GM18505 (cell line): ENCODE results near the gene SHTN1.

Experiments
- ATAC-seq: cut with Tn5 transposase; IDR thresholded peaks from one replicate; pipeline ENCODE4 v1.9.1; 2021; ENCODE audit not compliant: unreplicated experiment
- POLR2A ChIP-seq: IDR thresholded peaks from 4 replicates; pipeline ENCODE4 v1.6.1; 2011; ENCODE audit warnings: borderline replicate concordance; ENCODE audit not compliant: insufficient read depth, insufficient read length; ENCODE audit errors: extremely low read depth

The SHTN1 gene

DNA sequence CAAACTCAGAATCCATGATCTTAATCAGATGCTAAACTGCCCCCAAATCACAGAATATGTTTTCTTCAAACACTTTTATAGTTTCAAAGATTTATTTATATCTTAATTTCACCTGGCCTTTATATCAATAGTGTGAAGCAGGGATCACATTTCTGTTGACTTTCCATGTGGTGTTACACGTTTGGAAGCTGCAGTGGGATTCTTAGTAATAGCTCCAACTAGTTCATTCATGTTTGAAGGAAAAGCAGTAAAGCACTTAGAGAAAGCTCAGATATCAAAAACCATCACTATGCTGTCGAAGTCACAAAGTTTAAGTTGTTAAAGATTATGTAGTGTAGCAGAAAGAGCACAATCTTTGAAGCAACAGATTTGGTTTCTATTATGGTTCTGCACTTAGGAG, 138.9 kb downstream of the SHTN1 start:
- no peak for ATAC-seq
- no peak for TF ChIP-seq POLR2A

DNA sequence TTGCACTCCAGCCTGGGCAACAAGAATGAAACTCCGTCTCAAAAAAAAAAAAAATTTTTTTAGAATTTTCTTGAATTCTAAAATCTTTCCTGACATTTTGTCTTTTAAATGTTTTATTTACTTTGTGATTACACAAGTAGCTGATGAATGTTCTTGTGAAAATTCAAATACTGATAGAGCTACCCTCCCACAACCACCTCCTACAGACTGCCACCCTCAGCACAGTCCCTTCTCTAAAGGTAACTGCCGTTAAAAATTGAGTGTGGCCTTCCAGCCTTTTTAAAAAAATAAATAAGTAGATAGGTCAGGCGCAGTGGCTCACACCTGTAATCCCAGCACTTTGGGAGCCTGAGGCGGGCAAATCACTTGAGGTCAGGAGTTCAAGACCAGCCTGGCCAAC, 140.6 kb downstream of the SHTN1 start:
- ATAC-seq, result no peak
- no peak for TF ChIP-seq POLR2A

DNA sequence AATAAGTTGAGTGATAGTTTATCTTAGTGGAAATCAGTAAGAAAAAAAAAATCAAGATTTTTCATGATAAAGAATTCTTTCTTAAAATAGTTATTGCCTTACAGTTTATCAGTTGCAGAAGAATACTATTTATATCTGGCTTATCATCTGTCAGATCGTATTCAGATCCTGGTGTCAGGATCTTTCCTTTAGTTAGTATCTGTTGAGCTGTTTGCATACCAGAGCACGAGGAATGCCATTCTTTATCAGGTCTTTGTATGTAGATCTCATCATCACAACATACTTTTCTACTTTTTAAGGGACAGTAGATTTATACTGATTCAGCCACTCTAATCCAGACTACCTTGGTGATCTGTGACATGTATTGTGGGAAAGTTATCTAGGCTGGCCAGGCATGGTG, 143.2 kb downstream of the SHTN1 start:
- TF ChIP-seq POLR2A, result no peak
- ATAC-seq, result no peak

DNA sequence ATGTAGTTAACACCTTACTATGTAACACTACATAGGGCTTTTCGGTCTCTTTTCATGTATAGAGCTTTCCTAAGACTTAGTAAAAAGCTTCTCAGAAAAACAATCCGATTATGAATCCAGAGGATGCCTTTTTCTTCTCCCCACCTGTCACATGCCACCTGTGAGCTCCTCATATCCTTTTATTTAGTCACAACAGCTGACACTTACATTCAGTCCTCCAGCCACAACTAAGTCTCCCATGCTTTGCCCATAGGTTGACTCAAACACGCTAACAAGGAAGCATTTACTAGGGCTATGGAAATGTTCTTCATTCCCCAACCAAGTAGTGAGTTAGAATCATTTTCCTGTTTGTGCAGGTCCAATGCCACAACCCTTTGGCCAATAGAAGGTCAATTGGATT, 147.8 kb downstream of the SHTN1 start:
- ATAC-seq, result no peak
- no peak for TF ChIP-seq POLR2A

DNA sequence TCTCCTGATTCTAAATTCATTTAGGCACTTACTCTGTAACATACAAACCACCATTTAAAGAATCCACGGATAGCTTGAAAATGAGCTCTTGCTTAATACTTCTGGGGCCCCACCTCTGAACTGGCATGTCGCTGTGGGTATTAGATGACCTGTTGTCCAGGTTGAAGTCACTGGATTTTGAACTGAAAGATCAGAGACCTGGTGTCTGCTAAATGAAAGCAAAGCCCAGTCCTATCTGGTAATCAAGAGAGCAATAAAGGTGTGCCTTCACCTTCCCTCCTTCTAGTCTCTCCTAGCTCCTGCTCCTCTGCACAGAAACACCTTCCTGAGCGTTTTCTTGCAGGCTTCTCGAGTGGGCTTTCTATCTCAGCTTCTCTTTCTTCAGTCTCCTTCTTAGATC, 151.3 kb downstream of the SHTN1 start:
- no peak for ATAC-seq
- TF ChIP-seq POLR2A, result no peak

DNA sequence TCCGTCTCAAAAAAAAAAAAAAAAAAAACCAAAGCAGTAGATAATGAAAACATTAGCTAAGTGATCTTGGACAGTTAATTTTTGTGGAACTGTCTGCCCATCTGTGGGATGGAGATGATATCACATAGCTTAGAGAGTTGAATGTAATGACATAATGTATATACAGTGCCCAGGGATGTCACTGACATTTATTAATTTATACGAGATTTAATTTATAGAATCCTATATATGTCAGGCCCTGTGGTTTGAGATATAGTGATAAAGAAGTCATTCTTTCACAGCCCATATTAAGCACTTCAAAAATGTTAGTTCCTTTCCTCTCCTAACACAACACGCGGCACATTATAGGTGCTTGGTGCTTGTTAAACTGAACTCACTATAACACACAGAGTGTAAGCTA, 151.7 kb downstream of the SHTN1 start:
- TF ChIP-seq POLR2A, result no peak
- ATAC-seq, result no peak

DNA sequence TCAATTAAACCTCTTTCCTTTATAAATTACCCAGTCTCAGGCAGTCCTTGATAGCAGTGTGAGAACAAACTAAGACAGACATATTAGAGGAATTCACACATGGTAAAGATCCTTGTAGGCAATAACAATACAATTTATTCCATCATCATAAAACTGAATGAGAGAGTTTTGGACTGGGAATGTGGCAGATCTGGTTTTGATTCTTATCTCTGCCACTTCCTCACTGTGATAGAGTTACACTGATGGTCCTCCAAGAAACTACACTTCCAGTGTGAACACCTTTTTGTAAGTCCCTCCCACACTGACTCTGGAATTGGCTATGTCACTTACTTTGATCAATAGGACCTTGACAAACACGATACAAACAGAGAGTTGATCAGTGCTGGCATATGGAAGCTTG, 152.7 kb downstream of the SHTN1 start:
- ATAC-seq, result no peak
- TF ChIP-seq POLR2A, result no peak

DNA sequence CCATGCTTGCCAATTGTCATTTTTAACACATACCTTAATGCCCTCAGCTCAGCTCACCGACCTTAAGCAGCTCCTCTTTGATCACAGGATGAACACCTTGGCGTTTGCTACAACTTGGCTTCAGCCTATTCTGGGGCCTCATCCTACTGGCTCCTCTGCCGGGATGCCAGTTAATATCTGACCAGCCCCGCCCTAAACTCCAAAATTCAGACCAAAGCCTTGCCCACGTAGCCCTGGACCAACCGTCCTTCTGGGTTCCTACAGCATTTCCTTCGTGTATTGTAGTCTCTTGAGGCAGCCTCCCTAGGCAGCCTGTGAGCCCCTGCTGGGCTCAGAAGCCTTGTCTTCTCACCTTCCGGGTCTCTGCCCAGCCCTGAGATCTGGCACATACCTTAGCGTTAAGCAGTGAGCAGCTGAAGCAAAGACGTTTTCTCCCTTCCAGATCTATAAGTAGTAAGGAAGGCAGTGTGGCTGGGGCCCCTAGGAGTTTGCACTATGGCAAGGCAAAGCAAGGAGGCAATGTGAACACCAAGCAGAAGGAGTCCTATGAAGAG, 154.9 kb downstream of the SHTN1 start:
- no peak for ATAC-seq
- TF ChIP-seq POLR2A, result no peak

DNA sequence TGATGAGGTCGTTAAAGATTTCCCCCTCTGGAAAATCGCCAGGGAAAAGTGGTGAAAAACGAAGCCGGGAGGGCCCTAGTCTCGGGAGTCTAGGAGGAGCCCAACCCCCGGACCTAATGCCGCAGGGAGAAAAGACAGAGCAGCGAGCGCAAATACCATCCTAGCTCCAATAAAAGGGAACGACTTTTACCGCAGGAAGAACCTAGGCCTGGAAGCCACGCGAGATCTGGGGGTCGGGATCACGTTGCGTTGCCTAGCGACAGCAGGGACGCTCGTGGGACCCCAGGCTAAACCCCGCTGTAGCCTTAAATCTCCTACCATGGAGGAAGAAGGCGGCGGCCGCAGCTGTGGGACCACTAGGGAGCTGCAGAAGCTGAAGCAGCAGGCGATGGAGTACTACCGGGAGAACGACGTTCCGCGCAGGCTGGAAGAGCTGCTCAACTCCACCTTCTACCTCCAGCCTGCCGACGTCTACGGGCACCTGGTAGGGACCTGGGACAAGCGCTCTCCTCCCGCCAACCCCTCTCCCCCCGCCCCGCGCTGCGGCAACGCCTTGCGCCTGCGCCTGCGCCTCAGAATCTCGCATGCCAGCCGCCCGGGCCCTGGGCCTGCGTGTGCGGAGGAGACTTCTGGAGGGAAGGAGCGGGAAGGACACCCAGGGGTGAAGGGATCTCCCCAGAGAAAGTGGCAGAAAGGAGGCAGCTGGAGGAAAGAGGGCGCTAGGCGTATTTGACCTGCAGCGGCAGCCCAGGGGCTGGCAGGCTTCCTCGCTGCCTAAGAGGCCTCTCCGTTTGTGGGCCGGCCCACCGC, 155.5 kb downstream of the SHTN1 start, which contains the start of gene ENO4:
TSS of gene ENO4 (plus strand) at position 252 of the 810 bp plus-strand sequence. CDS start at position 320, 68 bp downstream.
- no peak for TF ChIP-seq POLR2A

DNA sequence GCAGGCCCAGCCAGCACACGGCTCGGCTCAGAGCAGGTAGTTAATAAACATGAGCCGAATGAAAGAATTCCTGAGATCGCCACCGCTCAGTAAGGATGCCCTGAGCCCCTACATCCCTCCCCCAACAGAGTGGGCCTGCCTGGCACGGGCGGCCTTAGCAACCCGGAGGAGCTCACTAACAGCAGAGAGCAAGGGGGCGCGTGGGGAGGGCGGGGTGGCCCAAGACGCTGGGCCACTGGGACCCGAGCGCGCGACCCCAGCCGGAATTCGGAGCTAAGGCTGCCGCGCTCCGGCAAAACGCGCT, 156.1 kb downstream of the SHTN1 start:
- no peak for TF ChIP-seq POLR2A
- ATAC-seq, result no peak

More for the DNA sequence above, 155.5 kb downstream of the SHTN1 start, which contains the start of gene ENO4:
- ATAC-seq, result peak; percentile 58

DNA sequence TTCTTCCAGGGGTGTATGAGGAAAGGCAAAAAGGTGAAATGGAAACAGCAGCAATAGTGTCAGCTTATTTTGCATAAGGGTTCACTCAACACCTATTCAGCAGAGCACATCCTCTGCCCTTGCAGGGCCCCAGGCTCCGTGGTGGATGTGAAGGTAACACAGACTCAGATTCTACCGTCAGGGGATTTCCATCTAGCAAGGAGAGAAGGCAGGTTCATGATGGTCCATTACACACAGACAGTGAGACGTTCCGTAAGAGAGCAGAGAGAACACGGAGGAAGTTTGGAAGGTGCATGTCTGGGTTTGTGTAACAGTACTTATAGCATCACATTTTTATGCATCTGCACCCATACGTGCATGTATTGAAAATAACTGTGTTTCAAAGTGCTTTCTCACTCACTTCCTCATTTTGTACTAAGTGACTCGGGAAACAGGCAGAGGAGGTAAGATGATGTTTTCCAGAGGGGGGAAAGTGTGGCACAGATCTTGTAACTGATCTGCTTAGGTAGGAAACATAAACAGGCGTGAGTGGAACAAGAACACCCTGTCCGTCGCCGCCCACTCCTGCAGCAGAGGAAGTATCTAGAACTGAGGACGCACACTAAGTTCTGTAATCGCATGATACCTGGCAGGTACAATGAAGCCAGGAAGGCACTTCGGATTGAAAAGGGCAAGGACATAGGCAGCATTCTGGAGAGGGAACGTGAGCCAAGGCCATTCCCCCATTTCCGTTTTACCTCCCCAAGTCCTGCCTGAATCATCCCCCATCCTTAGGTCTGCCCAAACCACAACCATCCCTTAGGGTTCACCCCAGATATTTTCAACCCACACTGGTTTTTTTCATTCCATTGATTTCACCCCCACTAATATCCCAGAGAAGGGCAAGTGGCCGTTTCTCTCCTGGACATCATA, 156.7 kb downstream of the SHTN1 start:
- ATAC-seq, result peak; percentile 73
- peak; percentile 31 for TF ChIP-seq POLR2A

DNA sequence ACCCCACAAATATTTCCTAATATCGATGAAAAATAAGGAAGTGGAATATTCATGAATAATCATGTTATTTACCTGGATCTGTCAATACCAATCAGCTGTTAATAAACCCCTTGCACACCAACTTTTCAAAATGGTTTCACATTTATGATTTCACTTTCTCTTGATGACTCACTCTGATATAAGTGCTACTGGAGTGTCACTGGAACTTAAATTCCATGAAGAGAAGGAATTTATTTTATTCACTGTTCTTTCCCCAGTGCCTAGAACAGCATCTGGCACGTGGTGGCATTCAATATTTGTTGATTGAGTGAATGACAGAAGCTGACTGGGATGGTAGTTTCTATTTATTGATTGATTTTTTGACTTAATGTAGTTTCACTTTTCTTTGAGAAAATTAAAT, 159.2 kb downstream of the SHTN1 start:
- ATAC-seq, result no peak
- TF ChIP-seq POLR2A, result no peak

DNA sequence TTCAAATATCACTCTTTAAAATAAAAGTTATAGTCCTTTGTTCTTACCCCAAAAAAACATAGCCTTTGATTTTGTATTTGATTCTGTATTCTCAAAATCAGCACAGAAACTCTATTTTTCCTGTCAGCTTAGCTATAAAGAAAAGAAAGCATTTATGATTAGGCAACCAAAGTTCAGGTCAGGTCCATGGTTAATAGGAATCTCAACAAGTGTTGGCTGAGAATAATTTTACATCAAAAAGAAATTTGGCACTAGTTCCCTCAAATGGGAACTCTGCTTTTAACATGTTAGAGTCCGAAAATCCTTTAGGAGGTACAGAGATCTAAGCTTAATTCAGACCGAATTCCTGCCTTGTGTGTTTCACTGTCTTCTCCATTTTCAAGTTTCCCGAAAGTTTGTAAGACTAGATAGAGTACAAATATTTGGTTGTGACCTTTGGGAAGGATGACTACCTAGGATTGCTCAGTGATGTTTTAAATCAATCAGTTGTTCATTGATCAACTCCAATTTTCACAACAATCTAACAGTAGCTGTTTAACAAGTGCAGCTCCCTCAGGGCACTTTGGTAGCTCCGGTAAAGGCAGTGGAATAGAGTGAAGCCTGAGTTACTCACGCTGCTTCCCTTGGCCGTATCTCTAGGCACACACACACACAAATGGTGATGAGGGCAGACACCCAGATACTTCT, 164.5 kb downstream of the SHTN1 start:
- ATAC-seq, result no peak
- TF ChIP-seq POLR2A, result no peak

DNA sequence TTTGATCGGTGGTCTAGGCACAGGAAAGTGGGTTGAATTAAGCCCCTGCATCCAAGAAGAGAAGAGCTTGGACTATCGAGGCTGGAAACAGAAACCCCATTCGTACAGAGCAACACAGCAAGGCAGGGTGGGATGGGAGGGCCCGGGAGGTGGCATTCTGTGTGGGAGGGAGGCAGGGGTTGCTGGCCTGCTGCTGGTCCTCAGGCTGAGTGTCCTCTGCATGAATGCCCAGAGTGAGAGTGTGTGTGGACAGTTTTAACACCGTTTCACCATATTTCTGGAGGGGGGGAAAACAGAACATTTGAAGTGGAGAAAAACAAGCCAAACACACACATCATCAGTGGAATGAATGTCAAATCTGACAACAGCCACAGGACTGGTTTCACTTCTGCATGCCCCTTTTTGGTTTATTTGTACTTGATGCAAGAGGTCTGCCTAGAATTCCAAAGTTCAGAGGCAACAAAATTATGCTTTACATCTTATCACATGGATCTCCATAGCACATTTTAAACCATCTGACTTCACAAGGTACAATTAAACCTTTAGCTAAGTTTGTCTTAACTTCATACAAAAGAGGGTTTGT, 166.8 kb downstream of the SHTN1 start:
- no peak for TF ChIP-seq POLR2A
- ATAC-seq, result peak; percentile 89
